T-helper 2 cell treated with Interferon-gamma antibody and Interleukin-4, amounts not matched to agents 100 ng/mL and 5 ng/mL, for 36 hours (primary cell): ENCODE data around the gene TRERF1. TPM values are rescaled to one million over a fixed set of nuclear protein-coding genes. Genes with fewer than 3 reads are reported as not detected.

Experiments
- total RNA-seq: library from RNA; stranded (reverse); gene quantifications from 2 replicates; pipeline ENCODE4 v1.2.3, GENCODE V29; 2022

Gene TRERF1
- total RNA-seq, 1 donor from 2014 or later, result 19.7 TPM

Other genes with a start within 250 kb of the TRERF1 start
- gene MRPS10, start 234.1 kb downstream of the TRERF1 start, total RNA-seq, result 35.8 and 35.9 TPM in 2 replicates
- 29.7 and 30.0 TPM in 2 replicates for gene UBR2, start 112.1 kb upstream of the TRERF1 start, total RNA-seq